GM23338 (cell line): Measurements from ENCODE around the gene GNPDA2.

Experiments
- EZH2 ChIP-seq: fragments of 200-600 bp; sonication (generic); IDR thresholded peaks from one replicate; pipeline ENCODE4 v1.8.0; 2017; ENCODE audit warnings: antibody characterized with exemption, mild to moderate bottlenecking, low read depth; ENCODE audit not compliant: unreplicated experiment
- POLR2AphosphoS5 ChIP-seq: IDR thresholded peaks from 2 replicates; pipeline ENCODE4 v1.6.1; 2016; ENCODE audit warnings: antibody characterized with exemption, low read depth

DNA sequence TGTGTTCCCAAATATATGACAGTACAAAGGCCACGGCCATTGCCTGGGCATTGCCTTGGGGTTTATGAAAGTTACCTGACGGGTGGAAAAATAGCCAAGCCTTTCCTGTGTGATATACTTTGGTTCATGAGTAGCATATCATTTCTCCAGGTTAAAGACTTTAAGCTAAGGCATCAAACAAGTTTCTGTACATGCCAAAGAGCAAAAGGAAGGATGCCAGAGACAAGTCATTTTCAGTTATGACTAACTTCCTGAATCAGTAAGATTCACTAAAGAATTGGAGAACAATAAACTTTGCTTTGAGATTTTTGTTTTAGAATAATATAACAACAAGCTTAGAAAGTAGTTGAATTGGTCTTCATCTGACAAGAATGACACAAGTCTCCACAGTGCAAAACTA lies 57.8 kb downstream of the GNPDA2 start:
- no peak for TF ChIP-seq EZH2
- TF ChIP-seq POLR2AphosphoS5, result no peak
